Stimulated activated CD4-positive, alpha-beta T cell treated with anti-CD3 and anti-CD28 coated beads, Interleukin-2, amount 100 ng/mL, for 24 hours (primary cell): ENCODE results near the gene CFTR.
"Not testable (repeated sequence)": the region's sequence is repeated elsewhere in the genome, so short reads cannot be mapped to it uniquely, and the experiment has no call there.

Experiments used
- DNase-seq, 2 donors: peaks; one replicate each; pipeline ENCODE4 v3.0.0-alpha.2; 2020

Gene CFTR

GRCh38 chr7:117698018-117698417 is 218.2 kb downstream of the CFTR start:
- DNase-seq, result no peak

GRCh38 chr7:117704063-117704462 is 224.2 kb downstream of the CFTR start:
- no peak for DNase-seq

DNA sequence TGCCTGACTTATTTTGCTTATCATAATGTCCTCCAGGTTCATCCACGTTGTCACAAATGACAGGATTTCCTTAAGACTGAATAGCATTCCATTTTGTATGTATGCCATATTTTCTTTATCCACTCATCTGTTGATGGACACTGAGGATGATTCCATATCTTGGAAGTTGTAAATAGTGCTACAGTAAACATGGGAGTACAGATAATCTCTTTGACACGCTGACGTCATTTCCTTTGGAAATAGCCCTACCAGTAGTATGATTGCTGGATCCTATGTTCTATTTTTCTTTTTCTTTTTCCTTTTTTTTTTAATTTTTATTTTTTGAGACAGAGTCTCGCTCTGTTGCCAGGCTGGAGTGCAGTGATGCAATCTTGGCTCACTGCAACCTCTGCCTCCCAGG is 225.8 kb downstream of the CFTR start:
- no peak for DNase-seq

GRCh38 chr7:117706210-117706609 is 226.4 kb downstream of the CFTR start:
- no peak for DNase-seq

DNA sequence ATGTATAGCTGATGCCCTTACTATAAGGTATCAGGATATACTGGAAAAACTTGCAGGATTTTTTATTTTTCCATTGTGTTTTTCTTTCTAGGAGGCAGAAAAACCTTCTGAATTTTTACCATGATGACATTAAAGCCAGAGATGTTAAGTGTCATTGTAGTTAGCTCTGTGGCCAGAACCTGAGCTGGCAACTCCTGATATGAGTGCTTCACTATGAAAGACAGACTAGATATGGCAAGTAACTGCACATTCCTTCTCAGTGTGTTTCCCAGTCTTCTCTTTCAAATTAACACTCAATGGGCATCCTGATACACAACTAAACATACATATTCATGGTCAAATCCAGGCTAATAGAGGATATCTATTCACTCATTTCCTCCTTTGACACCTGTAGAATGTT is 227.3 kb downstream of the CFTR start:
- DNase-seq, result no peak

GRCh38 chr7:117708173-117708572 is 228.3 kb downstream of the CFTR start:
- DNase-seq, result not testable (repeated sequence)

- no peak for DNase-seq
These were observed 231.7 kb downstream of the CFTR start for GRCh38 chr7:117711556-117711955.

GRCh38 chr7:117715784-117716445 is 236.1 kb downstream of the CFTR start:
- no peak for DNase-seq

DNA sequence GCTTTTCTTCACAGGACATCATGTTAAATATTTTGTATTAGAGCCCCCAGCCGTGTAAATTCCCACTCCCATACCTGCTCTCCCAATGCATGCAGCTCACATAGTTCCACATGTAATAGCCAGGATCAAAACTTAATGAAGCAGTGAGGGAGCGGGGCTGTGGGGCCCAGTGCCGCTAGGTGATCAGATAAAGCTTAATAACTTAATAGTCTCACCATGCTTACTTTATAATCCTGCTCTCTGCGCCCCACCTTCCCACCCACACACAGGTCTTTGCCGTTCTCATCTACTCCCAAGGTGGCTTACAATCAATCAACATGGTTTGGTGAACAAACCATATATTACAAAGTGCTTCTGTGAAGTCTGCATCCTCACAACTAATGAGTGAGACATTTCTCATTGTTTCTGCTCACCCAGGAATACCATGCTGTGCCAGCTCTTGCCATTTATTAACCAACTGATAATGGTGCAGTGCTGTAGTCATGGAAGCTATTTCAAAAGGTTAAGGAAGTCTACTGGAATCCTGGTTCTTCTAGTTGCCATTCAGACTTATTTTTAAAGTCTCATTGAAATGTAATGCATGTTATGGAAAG is 237.0 kb downstream of the CFTR start:
- no peak for DNase-seq

GRCh38 chr7:117717357-117717756 is 237.5 kb downstream of the CFTR start:
- DNase-seq, result no peak
